OCI-LY3 (cell line): ENCODE measurements around the gene FARP1.

ENCODE experiments used
- CTCF ChIP-seq: fragments of 200-600, 300-600 bp; sonication (generic); IDR thresholded peaks from 2 replicates; pipeline ENCODE4 v1.5.1; 2014; ENCODE audit warnings: antibody characterized with exemption, low read length, low read depth
- EZH2phosphoT487 ChIP-seq: fragments of 200-600 bp; shearing (Covaris generic); IDR thresholded peaks from 2 replicates; pipeline ENCODE4 v1.6.1; 2018; ENCODE audit warnings: antibody characterized with exemption, mixed run types, low read depth

GRCh38 chr13:98212763-98213162 is 69.9 kb downstream of the FARP1 start:
- TF ChIP-seq CTCF (no peak), EZH2phosphoT487 (no peak)
